HepG2 (cell line): ENCODE measurements around the gene KIN. TPM values are rescaled to one million over a fixed set of nuclear protein-coding genes. Genes with fewer than 3 reads are reported as not detected.

Experiments used
- ADNP ChIP-seq: sonication (generic); formaldehyde crosslinking; IDR thresholded peaks from 2 replicates; pipeline ENCODE4 v1.4.0; 2020; ENCODE audit warnings: missing genetic modification reagents
- BCL6 ChIP-seq: IDR thresholded peaks from 2 replicates; pipeline ENCODE4 v1.6.1; 2016; ENCODE audit warnings: missing genetic modification reagents, missing compliant biosample characterization
- DPF2 ChIP-seq: sonication (generic); formaldehyde crosslinking; IDR thresholded peaks from 2 replicates; pipeline ENCODE4 v1.4.0; 2020; ENCODE audit warnings: mild to moderate bottlenecking, low read depth, missing genetic modification reagents, borderline replicate concordance
- HES4 ChIP-seq: sonication (generic); formaldehyde crosslinking; IDR thresholded peaks from 2 replicates; pipeline ENCODE4 v1.9.0; 2021; ENCODE audit warnings: mild to moderate bottlenecking, missing genetic modification reagents, borderline replicate concordance
- NFYB ChIP-seq: sonication (generic); formaldehyde crosslinking; IDR thresholded peaks from 2 replicates; pipeline ENCODE4 v1.4.0; 2020; ENCODE audit warnings: missing genetic modification reagents
- NR1H2 ChIP-seq: sonication (generic); formaldehyde crosslinking; IDR thresholded peaks from 2 replicates; pipeline ENCODE4 v1.8.1; 2022; ENCODE audit warnings: low read depth, missing genetic modification reagents, borderline replicate concordance
- PAF1 ChIP-seq: IDR thresholded peaks from 2 replicates; pipeline ENCODE4 v1.6.1; 2016; ENCODE audit warnings: missing genetic modification reagents, missing compliant biosample characterization
- RBM39 ChIP-seq: fragments of 200-400 bp; formaldehyde crosslinking; IDR thresholded peaks from one replicate; pipeline ENCODE4 v1.6.1; 2018; ENCODE audit warnings: antibody characterized with exemption, mild to moderate bottlenecking, low read depth, low read length; ENCODE audit not compliant: poor library complexity, severe bottlenecking
- STAG1 ChIP-seq: sonication (generic); formaldehyde crosslinking; IDR thresholded peaks from 2 replicates; pipeline ENCODE4 v1.4.0; 2020; ENCODE audit warnings: missing genetic modification reagents
- TRIM24 ChIP-seq: sonication (generic); formaldehyde crosslinking; IDR thresholded peaks from 2 replicates; pipeline ENCODE4 v1.8.0; 2022; ENCODE audit warnings: mild to moderate bottlenecking, missing genetic modification reagents
- TSC22D2 ChIP-seq: sonication (generic); formaldehyde crosslinking; IDR thresholded peaks from 2 replicates; pipeline ENCODE4 v1.5.1; 2020; ENCODE audit warnings: missing genetic modification reagents, mild to moderate bottlenecking, borderline replicate concordance
- XBP1 ChIP-seq: sonication (generic); formaldehyde crosslinking; IDR thresholded peaks from 2 replicates; pipeline ENCODE4 v1.5.0; 2020; ENCODE audit warnings: missing genetic modification reagents
- ZBTB20 ChIP-seq: sonication (generic); formaldehyde crosslinking; IDR thresholded peaks from 2 replicates; pipeline ENCODE4 v1.8.1; 2023; ENCODE audit warnings: missing genetic modification reagents, low read depth, mild to moderate bottlenecking, borderline replicate concordance
- ZNF101 ChIP-seq: sonication (generic); formaldehyde crosslinking; IDR thresholded peaks from 2 replicates; pipeline ENCODE4 v1.4.0; 2020; ENCODE audit warnings: mild to moderate bottlenecking, low read depth, missing genetic modification reagents, borderline replicate concordance
- ZNF138 ChIP-seq: sonication (generic); formaldehyde crosslinking; IDR thresholded peaks from 2 replicates; pipeline ENCODE4 v1.5.0; 2020; ENCODE audit warnings: mild to moderate bottlenecking, low read depth, missing genetic modification reagents
- ZNF574 ChIP-seq: sonication (generic); formaldehyde crosslinking; IDR thresholded peaks from 2 replicates; pipeline ENCODE4 v1.4.0; 2020; ENCODE audit warnings: missing genetic modification reagents
- ZNF670 ChIP-seq: sonication (generic); formaldehyde crosslinking; IDR thresholded peaks from 2 replicates; pipeline ENCODE4 v1.8.0; 2022; ENCODE audit warnings: mild to moderate bottlenecking, missing genetic modification reagents, borderline replicate concordance
- ZNF709 ChIP-seq: sonication (generic); formaldehyde crosslinking; IDR thresholded peaks from 2 replicates; pipeline ENCODE4 v1.5.0; 2020; ENCODE audit warnings: mild to moderate bottlenecking, missing genetic modification reagents
- ZNF737 ChIP-seq: sonication (generic); formaldehyde crosslinking; IDR thresholded peaks from 2 replicates; pipeline ENCODE4 v1.5.0; 2020; ENCODE audit warnings: missing genetic modification reagents, mild to moderate bottlenecking, borderline replicate concordance
- ZSCAN21 ChIP-seq: sonication (generic); formaldehyde crosslinking; IDR thresholded peaks from 2 replicates; pipeline ENCODE4 v1.8.0; 2022; ENCODE audit warnings: mild to moderate bottlenecking, missing genetic modification reagents, moderate library complexity, borderline replicate concordance
- ZSCAN31 ChIP-seq: sonication (generic); formaldehyde crosslinking; IDR thresholded peaks from 2 replicates; pipeline ENCODE4 v1.5.0; 2020; ENCODE audit warnings: low read depth, mild to moderate bottlenecking, missing genetic modification reagents
- polyA plus RNA-seq, 8 experiments: library from polyadenylated mRNA; depleted of rRNA in 3 of 8; stranded (reverse) in 7 of 8; unstranded in 1 of 8; fragments of >200 nt; fragmentation: Illumina TruSeq in 4 of 8; extraction: Trizol in 4 of 8; gene quantifications; 2 replicates each; pipeline versions ENCODE4 v1.2.1 to v1.2.3, GENCODE V29; 2011 to 2016; ENCODE audit warnings: low read depth in 4 of 8, missing spikeins in 1 of 8, mixed read lengths in 1 of 8; ENCODE audit not compliant: insufficient read depth in 1 of 8
- total RNA-seq, 5 experiments: library from RNA; depleted of rRNA; stranded (reverse); fragments of >200 nt; fragmentation: Illumina TruSeq; extraction: Trizol; gene quantifications; 2 replicates each; pipeline ENCODE4 v1.2.3, GENCODE V29; 2016; ENCODE audit warnings: low read depth in 1 of 5
- TF ChIP-seq, protein P1 (sequence below): sonication (generic); formaldehyde crosslinking; IDR thresholded peaks from 2 replicates; pipeline ENCODE4 v1.4.0; 2020; ENCODE audit warnings: missing genetic modification reagents, borderline replicate concordance

KIN gene
- total and polyA plus RNA-seq, 2 of the 13 experiments (the other 11 are each of a cell fraction or from before 2014, with no cell fraction given) = 4.9 to 23.2 TPM

DNA sequence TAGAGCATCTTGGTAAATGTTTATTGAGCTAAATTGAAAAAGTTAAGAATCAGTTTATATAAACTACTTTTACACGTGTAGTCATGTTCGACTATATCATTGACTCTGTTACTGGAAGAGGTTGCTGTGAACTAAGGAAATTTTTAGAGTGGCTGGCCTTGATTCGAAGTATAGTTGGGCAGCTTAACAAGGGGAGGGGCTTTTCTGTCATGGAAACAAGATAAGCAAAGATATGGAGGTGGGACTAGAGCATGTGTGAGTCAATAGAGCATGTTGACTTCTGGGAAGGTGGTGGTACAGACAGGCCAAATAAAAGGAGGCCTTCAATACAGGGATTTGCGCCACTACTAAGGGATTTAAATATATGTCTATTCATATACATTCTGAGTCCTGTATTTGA is 7.8 kb upstream of the KIN start (continued):
- TF ChIP-seq RBM39 = no peak
- TF ChIP-seq, protein P1, sequence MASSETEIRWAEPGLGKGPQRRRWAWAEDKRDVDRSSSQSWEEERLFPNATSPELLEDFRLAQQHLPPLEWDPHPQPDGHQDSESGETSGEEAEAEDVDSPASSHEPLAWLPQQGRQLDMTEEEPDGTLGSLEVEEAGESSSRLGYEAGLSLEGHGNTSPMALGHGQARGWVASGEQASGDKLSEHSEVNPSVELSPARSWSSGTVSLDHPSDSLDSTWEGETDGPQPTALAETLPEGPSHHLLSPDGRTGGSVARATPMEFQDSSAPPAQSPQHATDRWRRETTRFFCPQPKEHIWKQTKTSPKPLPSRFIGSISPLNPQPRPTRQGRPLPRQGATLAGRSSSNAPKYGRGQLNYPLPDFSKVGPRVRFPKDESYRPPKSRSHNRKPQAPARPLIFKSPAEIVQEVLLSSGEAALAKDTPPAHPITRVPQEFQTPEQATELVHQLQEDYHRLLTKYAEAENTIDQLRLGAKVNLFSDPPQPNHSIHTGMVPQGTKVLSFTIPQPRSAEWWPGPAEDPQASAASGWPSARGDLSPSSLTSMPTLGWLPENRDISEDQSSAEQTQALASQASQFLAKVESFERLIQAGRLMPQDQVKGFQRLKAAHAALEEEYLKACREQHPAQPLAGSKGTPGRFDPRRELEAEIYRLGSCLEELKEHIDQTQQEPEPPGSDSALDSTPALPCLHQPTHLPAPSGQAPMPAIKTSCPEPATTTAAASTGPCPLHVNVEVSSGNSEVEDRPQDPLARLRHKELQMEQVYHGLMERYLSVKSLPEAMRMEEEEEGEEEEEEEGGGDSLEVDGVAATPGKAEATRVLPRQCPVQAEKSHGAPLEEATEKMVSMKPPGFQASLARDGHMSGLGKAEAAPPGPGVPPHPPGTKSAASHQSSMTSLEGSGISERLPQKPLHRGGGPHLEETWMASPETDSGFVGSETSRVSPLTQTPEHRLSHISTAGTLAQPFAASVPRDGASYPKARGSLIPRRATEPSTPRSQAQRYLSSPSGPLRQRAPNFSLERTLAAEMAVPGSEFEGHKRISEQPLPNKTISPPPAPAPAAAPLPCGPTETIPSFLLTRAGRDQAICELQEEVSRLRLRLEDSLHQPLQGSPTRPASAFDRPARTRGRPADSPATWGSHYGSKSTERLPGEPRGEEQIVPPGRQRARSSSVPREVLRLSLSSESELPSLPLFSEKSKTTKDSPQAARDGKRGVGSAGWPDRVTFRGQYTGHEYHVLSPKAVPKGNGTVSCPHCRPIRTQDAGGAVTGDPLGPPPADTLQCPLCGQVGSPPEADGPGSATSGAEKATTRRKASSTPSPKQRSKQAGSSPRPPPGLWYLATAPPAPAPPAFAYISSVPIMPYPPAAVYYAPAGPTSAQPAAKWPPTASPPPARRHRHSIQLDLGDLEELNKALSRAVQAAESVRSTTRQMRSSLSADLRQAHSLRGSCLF = no peak
- TF ChIP-seq DPF2 (CRISPR knock-in tag) = no peak
- no peak for TF ChIP-seq ZSCAN31 (CRISPR knock-in tag)
- TF ChIP-seq HES4 (CRISPR knock-in tag) = no peak
- TF ChIP-seq ZNF574 (CRISPR knock-in tag) = peak; percentile 86
- TF ChIP-seq ADNP = no peak
- no peak for TF ChIP-seq XBP1
- no peak for TF ChIP-seq ZNF709 (CRISPR knock-in tag)
- TF ChIP-seq BCL6 = 0 out of 2 replicates have a peak, but pooled peaks have one; percentile 21
- TF ChIP-seq ZBTB20 (CRISPR knock-in tag) = no peak
- TF ChIP-seq ZNF138 (CRISPR knock-in tag) = no peak
- TF ChIP-seq TSC22D2 (CRISPR knock-in tag) = no peak
- no peak for TF ChIP-seq STAG1
- TF ChIP-seq ZNF737 (CRISPR knock-in tag) = no peak
- no peak for TF ChIP-seq ZNF670 (CRISPR knock-in tag)
- no peak for TF ChIP-seq ZSCAN21 (CRISPR knock-in tag)
- no peak for TF ChIP-seq PAF1 (CRISPR knock-in tag)
- TF ChIP-seq ZNF101 (CRISPR knock-in tag) = no peak
- no peak for TF ChIP-seq NFYB (CRISPR knock-in tag)
- TF ChIP-seq NR1H2 = no peak
- TF ChIP-seq TRIM24 (CRISPR knock-in tag) = no peak
